CD4-positive, alpha-beta T cell treated with Interferon alpha-2 for 1 hour (primary cell): ENCODE results near the gene SIPA1L3.

Source experiments
- DNase-seq, 2 donors: peaks; one replicate each; pipeline ENCODE4 v3.0.0-alpha.2; 2020 to 2022

The SIPA1L3 gene

DNA sequence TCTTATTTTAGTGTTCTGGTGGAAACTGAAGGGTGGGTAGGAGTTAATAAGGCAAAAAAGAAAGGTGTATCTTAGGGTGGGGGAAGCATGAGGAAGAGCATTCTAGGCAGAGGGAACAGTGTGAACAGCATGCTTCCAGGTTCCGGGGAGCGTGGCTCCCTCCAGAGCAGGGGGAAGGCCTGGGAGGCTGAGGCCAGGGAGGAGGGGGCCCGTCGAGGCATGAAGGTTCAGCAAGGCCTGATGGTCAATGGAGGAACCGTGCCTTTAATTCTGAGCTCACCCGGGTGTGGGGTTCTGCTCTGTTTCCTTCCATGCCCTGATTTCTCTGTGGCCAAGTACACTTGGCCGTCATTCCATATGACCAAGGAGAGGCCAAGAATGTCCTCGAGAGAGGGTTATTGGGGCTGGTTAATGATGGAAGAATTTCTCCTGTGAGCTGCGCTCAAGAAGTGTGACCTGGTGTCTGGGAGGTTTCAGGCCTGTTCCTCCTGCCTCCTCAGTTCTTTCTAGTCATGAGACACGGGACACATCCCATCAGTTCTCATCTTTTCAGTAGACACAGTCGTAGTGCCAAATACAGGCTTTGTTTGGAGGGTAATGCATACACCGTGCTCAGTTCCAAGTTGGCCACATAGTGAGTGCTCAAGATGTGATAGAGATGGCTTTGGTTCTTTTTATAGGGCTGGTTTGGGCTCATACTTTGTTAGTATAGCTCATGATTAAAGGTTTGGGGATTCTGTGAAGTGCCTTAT is 73.6 kb downstream of the SIPA1L3 start:
- no peak for DNase-seq

- no peak for DNase-seq
These were observed 74.9 kb downstream of the SIPA1L3 start for GRCh38 chr19:37981785-37982475.

- DNase-seq: no peak
These were observed 75.6 kb downstream of the SIPA1L3 start for GRCh38 chr19:37982655-37983054.

DNA sequence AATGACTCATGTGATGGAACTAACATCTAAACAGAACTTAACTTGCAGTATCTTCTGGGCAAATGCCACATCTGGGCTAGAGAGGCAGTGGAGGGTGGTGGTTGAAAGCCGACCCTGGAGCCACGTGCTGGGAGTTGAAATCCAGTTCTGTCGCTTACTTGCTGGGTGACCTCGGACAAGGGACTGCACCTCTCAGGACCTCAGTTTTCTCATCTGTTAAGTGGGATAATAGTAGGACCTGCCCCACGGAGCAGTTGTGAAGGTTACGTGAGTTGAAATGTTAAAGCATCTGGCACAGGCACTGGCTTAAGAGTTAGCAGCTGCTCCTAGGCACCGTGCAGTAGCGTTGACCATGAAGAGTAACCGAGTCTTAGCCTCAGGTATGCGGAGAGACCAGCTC is 76.1 kb downstream of the SIPA1L3 start:
- DNase-seq: no peak

- no peak for DNase-seq
These were observed 76.9 kb downstream of the SIPA1L3 start for GRCh38 chr19:37983916-37984315.

DNA sequence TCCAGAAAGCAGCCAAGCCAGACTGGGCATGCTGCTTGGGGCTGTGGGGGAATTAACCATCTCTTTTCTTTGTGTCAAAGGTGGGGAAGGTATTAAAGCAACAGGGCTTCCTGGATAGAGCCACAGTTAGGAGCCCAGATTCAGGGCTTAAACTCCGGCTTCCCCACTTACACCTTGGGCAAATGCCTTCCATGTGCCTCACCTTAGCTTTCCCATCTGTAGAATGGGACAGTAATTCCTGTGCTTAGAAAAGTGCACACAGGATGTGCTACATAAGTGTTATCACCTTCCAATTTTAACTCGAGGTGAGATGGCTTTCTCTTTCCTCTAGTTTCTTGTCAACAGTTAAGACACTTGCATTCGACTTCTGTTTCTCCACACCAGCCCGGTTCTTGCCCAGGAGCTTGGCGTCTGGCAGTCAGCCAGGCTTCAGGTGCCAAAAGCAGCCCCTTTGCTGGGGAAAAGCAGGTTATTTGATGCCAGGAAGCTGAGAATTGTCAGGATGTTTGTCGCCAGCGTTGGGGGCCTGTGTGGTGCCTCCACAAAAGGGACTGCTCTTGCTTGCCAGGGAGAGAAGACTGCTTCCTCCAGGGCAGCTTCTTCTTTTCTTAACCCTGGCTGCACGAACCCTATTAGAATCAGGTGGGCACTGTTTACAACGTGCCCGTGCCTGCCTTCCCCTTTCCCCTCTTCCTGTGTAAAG is 79.2 kb downstream of the SIPA1L3 start:
- no peak for DNase-seq

DNA sequence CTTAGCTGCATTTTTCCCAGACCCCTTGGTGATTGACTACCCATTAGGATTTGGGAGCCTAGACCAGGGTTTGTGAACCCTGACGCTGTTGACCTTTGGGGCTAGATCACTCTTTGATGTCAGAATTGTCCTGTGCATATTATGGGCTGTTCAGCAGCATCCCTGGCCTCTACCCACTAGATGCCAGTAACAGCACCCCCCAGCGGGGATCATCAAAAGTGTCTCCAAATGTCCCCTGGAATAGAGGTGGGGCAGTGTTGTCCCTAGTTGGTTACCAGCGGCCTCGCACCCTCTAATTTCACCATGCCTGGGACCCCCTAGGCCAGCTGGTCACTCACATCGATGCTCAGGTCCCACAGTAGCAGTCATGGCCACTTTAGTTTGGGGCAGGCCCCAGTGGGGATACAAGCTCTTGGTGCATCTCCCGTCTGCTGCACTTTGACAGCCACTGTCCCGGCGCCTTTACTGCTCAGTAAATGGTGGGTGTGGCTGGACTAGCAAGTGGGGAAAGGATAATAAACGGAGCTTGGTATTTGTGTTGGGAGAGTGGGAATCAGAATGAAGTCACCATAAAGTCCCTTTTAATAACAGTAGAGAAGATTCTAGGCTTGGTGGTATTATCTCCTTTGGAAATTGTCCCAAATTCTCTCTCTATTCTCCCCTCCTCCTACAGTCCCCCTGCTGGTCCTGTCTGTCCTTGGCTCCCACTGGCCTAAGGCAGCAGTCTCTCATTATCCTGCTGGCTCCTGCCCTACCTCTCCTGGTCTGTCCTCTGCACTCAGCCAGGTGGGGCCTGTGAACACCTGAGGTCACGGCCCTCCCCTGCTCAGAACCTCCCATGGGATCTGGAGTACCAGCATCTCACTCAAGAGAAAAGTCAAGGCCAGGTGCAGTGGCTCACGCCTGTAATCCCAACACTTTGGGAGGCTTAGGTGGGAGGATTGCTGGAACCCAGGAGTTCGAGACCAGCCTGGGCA is 80.6 kb downstream of the SIPA1L3 start:
- no peak for DNase-seq

GRCh38 chr19:37988758-37989635 is 82.0 kb downstream of the SIPA1L3 start:
- DNase-seq: no peak

DNA sequence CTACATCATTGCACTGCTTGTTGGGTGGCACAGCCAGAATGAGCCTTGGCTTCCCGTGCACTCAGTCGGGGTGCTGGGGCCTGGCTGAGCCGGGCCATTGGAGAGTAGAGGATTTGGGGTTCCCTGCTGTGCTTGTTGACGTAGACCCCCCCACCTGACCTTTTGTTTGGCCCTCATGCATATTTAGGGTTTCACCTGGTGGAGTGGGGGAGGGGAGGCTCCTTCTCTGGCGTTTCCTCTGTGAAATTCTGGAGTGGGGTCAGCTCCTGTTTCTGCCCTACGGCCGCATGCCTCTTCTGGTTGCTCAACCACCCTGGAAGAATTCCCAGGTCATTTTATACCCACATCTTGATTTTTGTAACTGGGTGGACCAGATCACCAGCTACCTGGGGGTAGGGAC is 82.8 kb downstream of the SIPA1L3 start:
- DNase-seq: no peak

- DNase-seq: no peak
These were observed 83.4 kb downstream of the SIPA1L3 start for GRCh38 chr19:37990362-37990761.

- no peak for DNase-seq
These were observed 84.3 kb downstream of the SIPA1L3 start for GRCh38 chr19:37991176-37991835.

DNA sequence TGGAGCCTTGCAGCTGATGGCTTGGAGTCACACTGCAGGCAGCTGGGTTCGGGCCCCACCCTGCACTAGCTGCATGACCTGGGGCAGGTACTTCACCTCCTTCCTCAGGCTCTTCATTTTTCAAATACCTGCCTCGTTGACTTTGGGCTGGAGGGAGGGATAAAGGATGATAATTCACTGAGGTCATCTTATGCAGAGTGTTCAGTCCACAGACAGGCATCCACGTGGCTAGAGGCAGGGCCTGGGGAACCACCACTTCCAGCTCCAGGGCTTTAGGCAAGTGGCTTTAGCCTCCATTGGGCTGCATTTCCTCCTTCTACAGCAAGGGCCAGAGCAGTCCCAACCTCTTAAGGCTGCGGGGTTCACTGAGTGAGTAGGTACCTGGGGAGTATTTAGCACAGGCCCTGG is 84.8 kb downstream of the SIPA1L3 start:
- no peak for DNase-seq

DNA sequence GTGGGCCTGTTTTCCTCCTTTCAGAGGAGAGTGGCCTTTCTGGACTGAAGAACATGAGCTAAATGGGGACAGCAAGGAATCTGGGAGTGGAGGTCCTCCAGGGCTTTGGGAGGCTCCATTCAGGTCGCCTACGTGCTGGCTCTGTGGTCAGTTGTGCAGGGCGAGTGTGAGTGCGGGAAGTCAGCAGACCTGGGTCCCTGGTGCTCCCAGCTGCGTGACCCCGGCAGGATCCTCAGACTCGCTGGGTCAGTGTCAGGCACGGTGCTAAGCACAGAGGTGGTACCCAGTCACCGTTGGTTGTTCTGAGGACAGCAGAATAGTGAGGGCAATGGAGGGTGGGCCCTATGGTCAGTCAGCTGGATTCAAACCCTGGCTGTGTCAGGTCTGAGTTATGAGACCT is 85.8 kb downstream of the SIPA1L3 start:
- no peak for DNase-seq

GRCh38 chr19:37994823-37995130 is 87.8 kb downstream of the SIPA1L3 start:
- DNase-seq: no peak

DNA sequence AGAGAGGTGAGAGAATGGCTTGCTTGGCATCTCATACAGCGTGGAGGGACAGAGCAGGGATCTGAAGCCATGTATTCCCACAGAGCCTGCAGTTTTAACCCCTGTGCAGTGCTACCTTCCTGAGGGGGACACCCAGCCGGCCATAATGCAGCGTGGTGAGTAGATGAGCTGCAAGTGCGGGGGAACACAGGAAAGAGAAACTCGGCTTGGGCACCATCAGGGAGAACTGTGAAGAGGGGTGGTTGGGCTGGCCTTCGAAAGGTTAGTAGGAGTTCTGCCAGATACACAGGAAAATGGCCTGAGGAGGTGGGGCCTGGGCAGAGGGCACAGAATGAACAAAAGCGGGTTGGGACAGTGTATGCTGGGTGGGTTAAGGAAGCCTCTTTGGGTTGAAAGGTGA is 88.3 kb downstream of the SIPA1L3 start:
- no peak for DNase-seq

DNA sequence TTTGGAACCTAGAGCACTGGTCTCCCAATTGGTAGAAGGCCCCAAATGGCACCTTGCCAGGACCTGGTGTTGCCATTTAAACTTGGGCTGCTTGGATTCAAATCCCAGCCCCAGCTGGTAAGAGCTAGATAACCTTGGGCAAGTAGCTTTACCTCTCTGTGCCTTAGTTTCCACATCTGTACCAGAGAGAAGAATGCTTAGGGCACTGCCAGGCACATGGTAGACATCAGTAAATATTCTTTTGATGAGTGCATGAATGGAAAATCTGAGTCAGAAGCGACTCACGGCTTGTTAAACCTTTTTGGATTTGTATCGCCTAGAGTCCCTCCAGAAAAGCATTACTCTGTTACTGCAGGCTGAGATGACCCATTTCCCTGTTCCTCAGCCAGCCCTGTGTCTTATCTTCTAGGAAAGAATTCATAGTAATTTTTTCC is 90.9 kb downstream of the SIPA1L3 start:
- DNase-seq: no peak

- DNase-seq: no peak
These were observed 91.8 kb downstream of the SIPA1L3 start for GRCh38 chr19:37998801-37999308.

GRCh38 chr19:37999309-38000213 is 92.6 kb downstream of the SIPA1L3 start:
- no peak for DNase-seq

DNA sequence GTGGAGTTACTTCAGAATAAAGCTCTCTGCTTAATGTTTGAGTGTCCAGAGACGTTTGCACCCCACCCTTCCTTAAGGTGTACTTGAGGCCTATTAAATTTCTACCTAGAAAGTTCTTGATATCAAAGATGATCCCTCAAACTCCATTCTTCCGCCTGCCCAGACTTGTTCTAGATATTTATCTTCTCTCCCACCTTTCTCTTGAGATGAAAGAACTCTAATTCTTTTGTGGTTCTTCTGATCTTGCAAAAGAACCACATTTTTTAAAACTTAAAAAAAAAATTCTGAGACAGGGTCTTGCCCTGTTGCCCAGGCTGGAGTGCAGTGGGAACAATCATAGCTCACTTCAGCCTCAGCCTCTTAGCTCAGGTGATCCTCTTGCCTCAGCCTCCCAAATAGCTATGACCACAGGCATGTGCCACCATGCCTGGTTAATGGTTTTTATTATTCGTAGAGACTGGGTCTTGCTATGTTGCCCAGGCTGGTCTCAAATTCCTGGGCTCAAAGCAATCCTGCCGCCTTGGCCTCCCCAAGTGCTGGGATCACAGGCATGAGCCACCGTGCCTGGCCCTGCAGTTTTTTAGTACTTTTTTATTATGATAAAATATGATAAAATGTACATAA is 94.3 kb downstream of the SIPA1L3 start:
- no peak for DNase-seq
